ENCODE measurements around the gene SREK1. TPM values are rescaled to one million over a fixed set of nuclear protein-coding genes. Genes with fewer than 3 reads are reported as not detected.
"Not testable (repeated sequence)": the region's sequence is repeated elsewhere in the genome, so short reads cannot be mapped to it uniquely, and the experiment has no call there.

SREK1 gene
- total RNA-seq, 2 donors from 2014 or later = 51.4 to 57.5 TPM

DNA sequence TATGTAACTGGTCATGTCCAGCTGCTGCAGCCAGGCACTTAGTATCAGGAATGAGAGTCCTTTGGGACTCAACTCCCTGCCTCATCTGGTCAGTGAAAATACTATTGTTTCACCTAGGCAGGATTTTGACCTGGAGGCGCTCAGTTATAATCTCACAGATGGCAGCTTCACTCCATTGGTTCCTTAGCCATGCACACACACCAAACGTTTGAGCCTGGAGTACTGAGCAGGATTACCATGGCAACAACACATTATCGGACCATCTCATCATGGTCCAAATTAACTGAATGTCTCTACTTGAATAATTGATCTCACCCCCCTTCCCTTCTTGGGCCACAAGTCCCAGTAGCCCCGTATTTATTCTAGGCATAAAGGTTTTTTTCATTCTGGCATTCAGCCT, 15.0 kb upstream of the SREK1 start:
- Histone ChIP-seq H3K27me3 (no peaks in the 10 kb centered on the region), H3K9ac (ENCODE audit: low read depth in 2 of 2, low read length in 2 of 2) (no peak overlapping the region), H3K27ac (no peak overlapping the region), H3K4me1 (no peaks in the 10 kb centered on the region), H3K9me3 (no peaks in the 10 kb centered on the region), H3K36me3 (no peaks in the 10 kb centered on the region), H3K4me3 (no peak overlapping the region)
- TF ChIP-seq, protein P1, sequence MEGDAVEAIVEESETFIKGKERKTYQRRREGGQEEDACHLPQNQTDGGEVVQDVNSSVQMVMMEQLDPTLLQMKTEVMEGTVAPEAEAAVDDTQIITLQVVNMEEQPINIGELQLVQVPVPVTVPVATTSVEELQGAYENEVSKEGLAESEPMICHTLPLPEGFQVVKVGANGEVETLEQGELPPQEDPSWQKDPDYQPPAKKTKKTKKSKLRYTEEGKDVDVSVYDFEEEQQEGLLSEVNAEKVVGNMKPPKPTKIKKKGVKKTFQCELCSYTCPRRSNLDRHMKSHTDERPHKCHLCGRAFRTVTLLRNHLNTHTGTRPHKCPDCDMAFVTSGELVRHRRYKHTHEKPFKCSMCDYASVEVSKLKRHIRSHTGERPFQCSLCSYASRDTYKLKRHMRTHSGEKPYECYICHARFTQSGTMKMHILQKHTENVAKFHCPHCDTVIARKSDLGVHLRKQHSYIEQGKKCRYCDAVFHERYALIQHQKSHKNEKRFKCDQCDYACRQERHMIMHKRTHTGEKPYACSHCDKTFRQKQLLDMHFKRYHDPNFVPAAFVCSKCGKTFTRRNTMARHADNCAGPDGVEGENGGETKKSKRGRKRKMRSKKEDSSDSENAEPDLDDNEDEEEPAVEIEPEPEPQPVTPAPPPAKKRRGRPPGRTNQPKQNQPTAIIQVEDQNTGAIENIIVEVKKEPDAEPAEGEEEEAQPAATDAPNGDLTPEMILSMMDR (IDR thresholded peaks at IDR 0.05) = no peak
- intact Hi-C loops (cut with DNase I) = no loop called here
- DNase-seq = no peak

DNA sequence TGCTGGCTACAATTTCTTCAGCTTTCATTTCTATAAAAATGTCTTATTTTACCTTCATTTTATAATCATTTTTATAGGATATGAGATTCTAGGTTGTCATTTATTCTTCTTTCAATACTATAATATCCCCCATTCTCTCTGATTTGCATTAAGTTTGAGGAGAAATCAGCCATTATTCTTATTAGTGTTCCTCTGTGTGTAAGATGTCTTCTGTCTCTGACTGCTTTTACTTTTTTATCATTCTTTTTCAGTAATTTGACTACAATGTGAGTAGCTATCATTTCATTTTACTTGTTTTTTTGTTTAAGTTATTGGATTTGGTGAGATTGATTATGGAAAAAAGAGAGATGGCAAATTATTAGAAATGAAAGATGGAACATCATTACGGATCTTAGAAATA, 13.6 kb upstream of the SREK1 start:
- intact Hi-C loops (cut with DNase I) = no loop called here
- DNase-seq = no peak
- Histone ChIP-seq H3K27ac (no peak overlapping the region), H3K9me3 (no peaks in the 10 kb centered on the region), H3K36me3 (no peaks in the 10 kb centered on the region), H3K9ac (ENCODE audit: low read depth in 2 of 2, low read length in 2 of 2) (no peak overlapping the region), H3K27me3 (no peaks in the 10 kb centered on the region), H3K4me3 (no peak overlapping the region), H3K4me1 (no peaks in the 10 kb centered on the region)
- TF ChIP-seq, protein P1 (IDR thresholded peaks at IDR 0.05) = no peak

DNA sequence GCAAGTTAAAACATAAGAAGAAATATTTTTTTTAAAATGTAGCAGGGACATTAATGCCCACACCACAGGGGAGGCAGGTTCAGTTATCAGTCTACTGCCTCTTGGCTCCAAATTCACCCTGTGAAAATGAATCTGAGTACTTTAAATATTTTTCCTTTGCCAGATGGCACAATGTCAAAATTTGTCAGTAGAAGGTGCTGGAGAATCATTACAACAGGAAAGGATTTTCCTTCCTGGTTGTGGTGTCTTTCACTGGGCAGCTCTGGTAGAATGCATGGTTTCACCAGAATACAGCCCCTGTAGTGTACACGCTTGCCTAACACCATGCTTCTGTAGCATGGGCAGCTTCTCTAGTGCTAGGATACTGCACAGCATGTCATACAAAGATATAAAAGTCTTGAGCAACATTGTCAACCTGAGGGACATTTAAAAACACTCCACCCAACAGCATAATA, 9.7 kb upstream of the SREK1 start:
- Histone ChIP-seq H3K4me1 (no peaks in the 10 kb centered on the region), H3K9me3 (no peaks in the 10 kb centered on the region), H3K36me3 (no peaks in the 10 kb centered on the region), H3K27me3 (no peaks in the 10 kb centered on the region), H3K9ac (ENCODE audit: low read depth in 2 of 2, low read length in 2 of 2) (no peak overlapping the region), H3K27ac (no peak overlapping the region), H3K4me3 (no peak overlapping the region)
- intact Hi-C loops (cut with DNase I) = no loop called here
- TF ChIP-seq, protein P1 (IDR thresholded peaks at IDR 0.05) = no peak
- no peak for DNase-seq

DNA sequence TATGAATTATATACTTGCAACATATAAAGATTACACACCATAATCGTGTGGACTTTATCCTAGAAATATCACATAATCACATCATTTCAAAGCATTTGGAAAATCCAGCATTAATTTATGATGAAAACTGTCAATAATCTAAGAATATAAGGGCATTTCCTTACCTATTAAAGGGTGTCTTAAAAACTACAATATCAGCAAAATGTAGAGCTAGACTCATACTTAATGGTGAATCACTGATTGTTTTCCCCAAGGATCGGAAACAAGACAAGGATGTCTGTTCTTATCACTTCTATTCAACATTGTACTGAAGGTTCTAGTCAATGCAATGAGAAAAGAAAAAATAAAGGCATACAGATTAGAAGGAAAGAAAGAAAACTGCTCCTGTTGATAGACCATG, 8.0 kb upstream of the SREK1 start:
- Histone ChIP-seq H3K9ac (ENCODE audit: low read depth in 2 of 2, low read length in 2 of 2) (no peak overlapping the region), H3K27ac (no peak overlapping the region), H3K9me3 (no peaks in the 10 kb centered on the region), H3K4me1 (no peaks in the 10 kb centered on the region), H3K27me3 (no peaks in the 10 kb centered on the region), H3K4me3 (no peak overlapping the region), H3K36me3 (no peaks in the 10 kb centered on the region)
- TF ChIP-seq, protein P1 (IDR thresholded peaks at IDR 0.05) = no peak
- DNase-seq = no peak
- intact Hi-C loops (cut with DNase I) = no loop called here

DNA sequence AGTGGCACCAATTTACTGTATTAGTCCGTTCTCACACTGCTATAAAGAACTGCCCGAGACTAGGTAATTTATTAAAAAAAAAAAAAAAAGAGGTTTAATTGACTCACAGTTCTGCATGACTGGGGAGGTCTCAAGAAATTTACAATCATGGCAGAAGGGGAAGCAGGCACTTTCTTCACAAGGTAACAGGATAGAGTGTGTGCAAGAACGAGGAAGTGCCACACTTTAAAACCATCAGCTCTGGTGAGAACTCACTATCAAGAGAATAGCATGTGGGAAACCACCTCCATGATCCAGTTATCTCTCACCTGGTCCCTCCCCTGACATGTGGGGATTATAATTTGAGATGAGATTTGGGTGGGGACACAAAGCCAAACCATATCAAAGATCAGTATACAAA, 7.2 kb upstream of the SREK1 start:
- H3K27me3 ChIP-seq; H3K9me3 ChIP-seq; H3K36me3 ChIP-seq; H3K27ac ChIP-seq; H3K4me1 ChIP-seq; DNase-seq; intact Hi-C loops (cut with DNase I); H3K9ac ChIP-seq (ENCODE audit: low read depth in 2 of 2, low read length in 2 of 2); H3K4me3 ChIP-seq: not testable (repeated sequence)

DNA sequence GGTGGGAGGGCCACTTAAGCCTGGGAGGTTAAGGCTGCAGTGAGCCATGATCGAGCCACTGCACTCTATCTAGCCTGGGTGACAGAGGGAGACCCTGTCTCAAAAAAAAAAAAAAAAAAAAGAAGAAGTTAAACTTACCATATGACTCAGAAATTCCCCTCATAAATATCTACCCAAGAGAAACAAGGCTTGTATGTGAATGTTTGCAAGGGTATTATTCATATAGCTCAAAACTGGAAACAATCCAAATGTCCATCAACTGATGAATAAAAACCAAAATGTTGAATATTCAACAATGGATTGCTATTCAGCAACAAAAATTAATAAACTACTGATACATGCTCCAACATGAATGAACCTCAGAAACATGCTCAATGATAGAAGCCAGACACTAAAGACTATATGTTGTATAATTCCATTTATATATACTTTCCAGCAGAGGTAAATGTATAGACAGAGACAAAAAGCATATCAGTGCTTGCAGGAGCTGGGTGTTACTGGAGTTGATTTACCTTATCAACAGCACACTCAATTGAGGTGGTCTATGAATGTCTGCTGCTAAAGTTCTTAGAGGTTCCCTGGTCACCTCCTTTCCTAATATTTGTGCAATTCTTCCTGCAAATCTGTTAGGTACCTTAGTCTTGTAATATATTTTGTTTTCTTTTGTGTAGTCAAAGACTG, 5.3 kb upstream of the SREK1 start:
- intact Hi-C loops (cut with DNase I) = no loop called here

More for the DNA sequence above, 5.3 kb upstream of the SREK1 start:
- no peaks in the 10 kb centered on the region for H3K36me3 ChIP-seq
- no peak overlapping the region for H3K9ac ChIP-seq (ENCODE audit: low read depth in 2 of 2, low read length in 2 of 2)
- no peaks in the 10 kb centered on the region for H3K9me3 ChIP-seq
- H3K27ac ChIP-seq = no peak overlapping the region
- H3K27me3 ChIP-seq = no peaks in the 10 kb centered on the region
- H3K4me3 ChIP-seq = no peak overlapping the region
- no peak for DNase-seq
- peaks cover 3% of the 10 kb centered on the region for H3K4me1 ChIP-seq
- TF ChIP-seq, protein P1 (IDR thresholded peaks at IDR 0.05) = no peak

Data from colonic mucosa (tissue), 4 donors.